ENCODE data around the gene JAG1.

JAG1 gene

DNA sequence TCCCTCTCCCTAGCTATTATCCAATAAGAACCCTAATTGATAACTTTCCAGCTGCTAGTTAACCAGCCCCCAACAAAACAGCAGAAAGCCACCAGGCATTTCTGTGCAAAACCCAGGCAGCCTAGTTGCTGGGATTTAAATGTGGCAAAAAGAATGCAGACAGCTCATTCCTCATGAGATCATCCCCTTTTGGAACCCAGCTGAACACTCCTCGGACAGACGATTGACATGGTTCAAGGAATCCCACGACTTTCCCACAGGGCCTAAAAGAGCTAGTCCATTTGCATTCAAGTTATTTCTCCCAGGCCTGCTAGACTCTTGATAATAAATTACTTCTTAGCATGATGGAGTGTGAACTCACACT lies 24.0 kb downstream of the JAG1 start:
- Histone ChIP-seq H2BK5ac (ENCODE audit: low read length) (no peak overlapping the region), H3K4me1 (ENCODE audit: control insufficient read depth in 2 of 2, insufficient read depth in 1 of 2, low read depth in 1 of 2, low read length in 2 of 2) (peaks cover 36 to 62% of the 10 kb centered on the region in 2 donors), H4K91ac (ENCODE audit: low read depth, low read length, poor library complexity) (no peak overlapping the region), H2BK15ac (ENCODE audit: low read length) (no peak overlapping the region), H3K79me1 (ENCODE audit: low read depth, low read length) (peaks cover 3% of the 10 kb centered on the region), H2AK5ac (ENCODE audit: low read depth, low read length) (no peak overlapping the region), H3K9ac (ENCODE audit: low read depth, low read length, poor library complexity) (no peak overlapping the region), H3K27ac (replicated peaks; ENCODE audit: low read length) (no peak overlapping the region), H3K36me3 (replicated peaks in 1 of 2; ENCODE audit: control insufficient read depth in 2 of 2, insufficient read depth in 2 of 2, low read length in 2 of 2) (peaks cover 79 to 88% of the 10 kb centered on the region in 2 donors), H3K9me3 (replicated peaks in 1 of 2; ENCODE audit: control insufficient read depth in 2 of 2, insufficient read depth in 1 of 2, low read depth in 1 of 2, low read length in 2 of 2) (no peaks in the 10 kb centered on the region), H4K8ac (ENCODE audit: low read depth, low read length) (no peak overlapping the region), H3K4ac (ENCODE audit: low read length) (no peak overlapping the region), H3K4me2 (ENCODE audit: insufficient read depth, low read length, poor library complexity, severe bottlenecking) (no peak overlapping the region), H3K23ac (ENCODE audit: low read depth, low read length, poor library complexity) (no peak overlapping the region), H2BK12ac (ENCODE audit: low read length) (no peak overlapping the region), H3K4me3 (ENCODE audit: low read length in 2 of 2) (no peak overlapping the region), H3K18ac (ENCODE audit: low read length) (no peak overlapping the region), H3K14ac (ENCODE audit: low read length) (no peak overlapping the region), H2AFZ (ENCODE audit: low read length) (no peak overlapping the region), H3K27me3 (ENCODE audit: control insufficient read depth in 3 of 3, insufficient read depth in 3 of 3, low read depth in 1 of 3, low read length in 3 of 3) (no peaks in the 10 kb centered on the region), H2BK120ac (ENCODE audit: low read depth, low read length) (no peak overlapping the region)
- DNase-seq (ENCODE audit: low spot score): no peak
- no CpG with 5 or more reads among the region's 3 CpGs for WGBS, 2 donors (ENCODE audit: extremely low coverage in 2 of 2, insufficient read length in 2 of 2, insufficient replicate concordance in 1 of 2)

- H3K27ac ChIP-seq (replicated peaks; ENCODE audit: low read length): no peak overlapping the region
- no peak overlapping the region for H3K9ac ChIP-seq (ENCODE audit: low read depth, low read length, poor library complexity)
- H3K18ac ChIP-seq (ENCODE audit: low read length): no peak overlapping the region
- H3K27me3 ChIP-seq (ENCODE audit: control insufficient read depth in 3 of 3, insufficient read depth in 3 of 3, low read depth in 1 of 3, low read length in 3 of 3): no peaks in the 10 kb centered on the region
- peaks cover 80 to 88% of the 10 kb centered on the region in 2 donors for H3K36me3 ChIP-seq (replicated peaks in 1 of 2; ENCODE audit: control insufficient read depth in 2 of 2, insufficient read depth in 2 of 2, low read length in 2 of 2)
- H2AFZ ChIP-seq (ENCODE audit: low read length): no peak overlapping the region
- H3K4me1 ChIP-seq (ENCODE audit: control insufficient read depth in 2 of 2, insufficient read depth in 1 of 2, low read depth in 1 of 2, low read length in 2 of 2): peaks cover 32 to 60% of the 10 kb centered on the region in 2 donors
- no peak overlapping the region for H3K14ac ChIP-seq (ENCODE audit: low read length)
- no peak overlapping the region for H3K23ac ChIP-seq (ENCODE audit: low read depth, low read length, poor library complexity)
- no peak overlapping the region for H4K8ac ChIP-seq (ENCODE audit: low read depth, low read length)
- no peak overlapping the region for H3K4me3 ChIP-seq (ENCODE audit: low read length in 2 of 2)
- peaks cover 3% of the 10 kb centered on the region for H3K79me1 ChIP-seq (ENCODE audit: low read depth, low read length)
- no peak for DNase-seq (ENCODE audit: low spot score)
- no peak overlapping the region for H2AK5ac ChIP-seq (ENCODE audit: low read depth, low read length)
- H2BK5ac ChIP-seq (ENCODE audit: low read length): no peak overlapping the region
- H3K4ac ChIP-seq (ENCODE audit: low read length): no peak overlapping the region
- no peak overlapping the region for H3K4me2 ChIP-seq (ENCODE audit: insufficient read depth, low read length, poor library complexity, severe bottlenecking)
- no peak overlapping the region for H2BK120ac ChIP-seq (ENCODE audit: low read depth, low read length)
- H2BK12ac ChIP-seq (ENCODE audit: low read length): no peak overlapping the region
- H3K9me3 ChIP-seq (replicated peaks in 1 of 2; ENCODE audit: control insufficient read depth in 2 of 2, insufficient read depth in 1 of 2, low read depth in 1 of 2, low read length in 2 of 2): no peaks in the 10 kb centered on the region
- WGBS, 2 donors (ENCODE audit: extremely low coverage in 2 of 2, insufficient read length in 2 of 2, insufficient replicate concordance in 1 of 2): no CpG with 5 or more reads among the region's 8 CpGs
- no peak overlapping the region for H2BK15ac ChIP-seq (ENCODE audit: low read length)
- H4K91ac ChIP-seq (ENCODE audit: low read depth, low read length, poor library complexity): no peak overlapping the region
Observed at GRCh38 chr20:10649080-10649796, 24.6 kb downstream of the JAG1 start.

DNA sequence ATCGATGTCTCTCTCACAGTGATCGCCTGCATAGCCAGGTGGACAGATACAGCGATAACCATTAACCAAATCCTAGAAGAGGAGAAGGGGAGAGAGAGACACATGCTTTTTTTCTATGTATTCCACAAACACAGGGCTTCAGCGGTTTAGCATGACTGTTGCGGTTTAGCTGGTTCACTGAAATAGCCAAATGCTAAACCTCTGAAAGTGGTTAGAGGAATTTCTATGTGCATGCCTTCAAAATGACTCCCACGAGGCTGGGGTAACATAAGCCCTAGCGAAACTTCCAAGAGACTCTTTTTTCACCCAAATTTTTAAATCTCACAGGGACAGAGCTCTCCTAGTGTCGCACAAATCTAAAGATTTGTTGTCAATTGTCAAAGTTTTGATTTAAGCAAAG lies 25.1 kb downstream of the JAG1 start:
- Histone ChIP-seq H3K27me3 (ENCODE audit: control insufficient read depth in 3 of 3, insufficient read depth in 3 of 3, low read depth in 1 of 3, low read length in 3 of 3) (no peaks in the 10 kb centered on the region), H4K91ac (ENCODE audit: low read depth, low read length, poor library complexity) (no peak overlapping the region), H2BK5ac (ENCODE audit: low read length) (no peak overlapping the region), H3K36me3 (replicated peaks in 1 of 2; ENCODE audit: control insufficient read depth in 2 of 2, insufficient read depth in 2 of 2, low read length in 2 of 2) (peaks cover 83 to 88% of the 10 kb centered on the region in 2 donors), H3K4me1 (ENCODE audit: control insufficient read depth in 2 of 2, insufficient read depth in 1 of 2, low read depth in 1 of 2, low read length in 2 of 2) (peaks cover 27 to 54% of the 10 kb centered on the region in 2 donors), H3K23ac (ENCODE audit: low read depth, low read length, poor library complexity) (no peak overlapping the region), H2AK5ac (ENCODE audit: low read depth, low read length) (no peak overlapping the region), H3K4ac (ENCODE audit: low read length) (no peak overlapping the region), H3K9ac (ENCODE audit: low read depth, low read length, poor library complexity) (no peak overlapping the region), H3K18ac (ENCODE audit: low read length) (no peak overlapping the region), H4K8ac (ENCODE audit: low read depth, low read length) (no peak overlapping the region), H3K79me1 (ENCODE audit: low read depth, low read length) (peaks cover 3% of the 10 kb centered on the region), H3K9me3 (replicated peaks in 1 of 2; ENCODE audit: control insufficient read depth in 2 of 2, insufficient read depth in 1 of 2, low read depth in 1 of 2, low read length in 2 of 2) (no peaks in the 10 kb centered on the region), H3K27ac (replicated peaks; ENCODE audit: low read length) (no peak overlapping the region), H3K4me2 (ENCODE audit: insufficient read depth, low read length, poor library complexity, severe bottlenecking) (no peak overlapping the region), H2AFZ (ENCODE audit: low read length) (no peak overlapping the region), H3K4me3 (ENCODE audit: low read length in 2 of 2) (no peak overlapping the region), H2BK15ac (ENCODE audit: low read length) (no peak overlapping the region), H2BK12ac (ENCODE audit: low read length) (no peak overlapping the region), H3K14ac (ENCODE audit: low read length) (no peak overlapping the region), H2BK120ac (ENCODE audit: low read depth, low read length) (no peak overlapping the region)
- WGBS, 2 donors (ENCODE audit: extremely low coverage in 2 of 2, insufficient read length in 2 of 2, insufficient replicate concordance in 1 of 2): no CpG with 5 or more reads among the region's 8 CpGs
- DNase-seq (ENCODE audit: low spot score): no peak

DNA sequence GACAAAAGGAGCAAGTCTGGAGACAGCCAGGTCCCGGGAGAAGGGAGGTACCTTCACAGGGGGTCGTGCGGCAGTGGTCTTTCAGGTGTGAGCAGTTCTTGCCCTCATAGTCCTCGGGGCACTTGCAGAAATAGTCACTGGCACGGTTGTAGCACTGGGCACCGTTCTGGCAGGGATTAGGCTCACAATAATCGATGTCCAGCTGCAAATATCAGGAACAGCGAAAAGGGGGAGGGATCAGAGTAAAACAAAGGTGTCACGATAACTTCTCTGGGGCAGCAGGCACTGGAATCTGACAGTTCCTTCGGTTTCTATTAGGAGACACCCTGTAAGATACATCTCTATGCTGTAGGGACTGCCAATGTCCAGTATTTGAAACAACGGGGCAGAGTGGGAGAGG lies 25.9 kb downstream of the JAG1 start:
- Histone ChIP-seq H2BK5ac (ENCODE audit: low read length) (no peak overlapping the region), H3K4ac (ENCODE audit: low read length) (no peak overlapping the region), H3K9me3 (replicated peaks in 1 of 2; ENCODE audit: control insufficient read depth in 2 of 2, insufficient read depth in 1 of 2, low read depth in 1 of 2, low read length in 2 of 2) (no peaks in the 10 kb centered on the region), H3K4me2 (ENCODE audit: insufficient read depth, low read length, poor library complexity, severe bottlenecking) (no peak overlapping the region), H4K91ac (ENCODE audit: low read depth, low read length, poor library complexity) (no peak overlapping the region), H3K36me3 (replicated peaks in 1 of 2; ENCODE audit: control insufficient read depth in 2 of 2, insufficient read depth in 2 of 2, low read length in 2 of 2) (peaks cover 86 to 94% of the 10 kb centered on the region in 2 donors), H3K23ac (ENCODE audit: low read depth, low read length, poor library complexity) (no peak overlapping the region), H3K18ac (ENCODE audit: low read length) (no peak overlapping the region), H3K4me3 (ENCODE audit: low read length in 2 of 2) (peak overlapping the region in 1 of 2 donors; percentile 16), H2BK120ac (ENCODE audit: low read depth, low read length) (no peak overlapping the region), H2AK5ac (ENCODE audit: low read depth, low read length) (no peak overlapping the region), H2BK12ac (ENCODE audit: low read length) (no peak overlapping the region), H3K79me1 (ENCODE audit: low read depth, low read length) (peaks cover 3% of the 10 kb centered on the region), H3K4me1 (ENCODE audit: control insufficient read depth in 2 of 2, insufficient read depth in 1 of 2, low read depth in 1 of 2, low read length in 2 of 2) (peaks cover 22 to 47% of the 10 kb centered on the region in 2 donors), H3K27me3 (ENCODE audit: control insufficient read depth in 3 of 3, insufficient read depth in 3 of 3, low read depth in 1 of 3, low read length in 3 of 3) (no peaks in the 10 kb centered on the region), H3K9ac (ENCODE audit: low read depth, low read length, poor library complexity) (no peak overlapping the region), H2AFZ (ENCODE audit: low read length) (no peak overlapping the region), H4K8ac (ENCODE audit: low read depth, low read length) (no peak overlapping the region), H2BK15ac (ENCODE audit: low read length) (no peak overlapping the region), H3K27ac (replicated peaks; ENCODE audit: low read length) (no peak overlapping the region), H3K14ac (ENCODE audit: low read length) (no peak overlapping the region)
- no CpG with 5 or more reads among the region's 11 CpGs for WGBS, 2 donors (ENCODE audit: extremely low coverage in 2 of 2, insufficient read length in 2 of 2, insufficient replicate concordance in 1 of 2)
- no peak for DNase-seq (ENCODE audit: low spot score)

All from neuronal stem cell (in vitro differentiated cells).